NCI-H1436 (cell line): Measurements from ENCODE around the gene NDUFB6.
"Not testable (repeated sequence)": the region's sequence is repeated elsewhere in the genome, so short reads cannot be mapped to it uniquely, and the experiment has no call there.

ENCODE experiments used
- DNase-seq: peaks from one replicate; lab custom pipeline; 2025; lab: John Stamatoyannopoulos, UW

The NDUFB6 gene

GRCh38 chr9:32572900-32573523, at the start of gene NDUFB6:
TSS of gene NDUFB6 (minus strand) at chr9:32573159. CDS start at chr9:32573060, 99 bp downstream.
- peak; percentile 88 for DNase-seq

GRCh38 chr9:32618261-32618660, 45.3 kb upstream of the NDUFB6 start:
- no peak for DNase-seq

- DNase-seq, result no peak
Observed at GRCh38 chr9:32606811-32607210, 33.9 kb upstream of the NDUFB6 start.

- DNase-seq, result no peak
Observed at GRCh38 chr9:32603914-32604852, 31.2 kb upstream of the NDUFB6 start.

GRCh38 chr9:32599021-32599420, 26.1 kb upstream of the NDUFB6 start:
- not testable (repeated sequence) for DNase-seq

- no peak for DNase-seq
Observed at GRCh38 chr9:32596936-32597335, 24.0 kb upstream of the NDUFB6 start.

- no peak for DNase-seq
Observed at GRCh38 chr9:32596096-32596865, 23.3 kb upstream of the NDUFB6 start.

GRCh38 chr9:32590898-32591297, 17.9 kb upstream of the NDUFB6 start:
- DNase-seq, result no peak

- DNase-seq, result no peak
Observed at GRCh38 chr9:32590476-32590875, 17.5 kb upstream of the NDUFB6 start.

GRCh38 chr9:32589083-32589723, 16.2 kb upstream of the NDUFB6 start:
- DNase-seq, result no peak

- DNase-seq, result no peak
Observed at GRCh38 chr9:32587901-32588300, 14.9 kb upstream of the NDUFB6 start.

- no peak for DNase-seq
Observed at GRCh38 chr9:32584784-32585183, 11.8 kb upstream of the NDUFB6 start.

GRCh38 chr9:32581512-32582143, 8.7 kb upstream of the NDUFB6 start:
- DNase-seq, result peak; percentile 40

- DNase-seq, result no peak
Observed at GRCh38 chr9:32580631-32581300, 7.8 kb upstream of the NDUFB6 start.

GRCh38 chr9:32579706-32580331, 6.9 kb upstream of the NDUFB6 start:
- DNase-seq, result peak; percentile 51

- no peak for DNase-seq
Observed at GRCh38 chr9:32578976-32579375, 6.0 kb upstream of the NDUFB6 start.

GRCh38 chr9:32577316-32577715, 4.4 kb upstream of the NDUFB6 start:
- DNase-seq, result no peak

- no peak for DNase-seq
Observed at GRCh38 chr9:32574858-32575257, 1.9 kb upstream of the NDUFB6 start.

GRCh38 chr9:32573821-32574220, 862 bp upstream of the NDUFB6 start:
- DNase-seq, result no peak
